A549 treated with GW870086 at 1 μM for 4 hours (cell line): ENCODE results near the gene CSNK1A1L. TPM values are rescaled to one million over a fixed set of nuclear protein-coding genes. Genes with fewer than 3 reads are reported as not detected.

Experiments
- total RNA-seq: library from RNA; stranded (reverse); fragments of 200-300 nt; extraction: Qiagen RNA extraction; gene quantifications from 5 replicates; pipeline ENCODE4 v1.2.3, GENCODE V29; 2022; ENCODE audit warnings: low read depth

The CSNK1A1L gene
- total RNA-seq, result not detected in 5 replicates

GRCh38 chr13:37105251-37105714, at the start of gene CSNK1A1L:
Gene CSNK1A1L, minus strand, starts transcription at chr13:37105664. Its CDS starts 408 bp downstream, at chr13:37105256.

GRCh38 chr13:37058910-37059847, 46.3 kb downstream of the CSNK1A1L start, which contains the start of gene SUPT20H:
Gene SUPT20H, minus strand, starts transcription at chr13:37059688. Its CDS starts 8,198 bp downstream, at chr13:37051490.

Other genes with a start within 250 kb of the CSNK1A1L start
- 0.05 to 0.10 TPM (median 0.06 TPM) in 5 replicates for gene SMAD9, start 185.4 kb downstream of the CSNK1A1L start, total RNA-seq
- 37.9 to 45.7 TPM (median 38.8 TPM) in 5 replicates for gene ALG5, start 106.3 kb downstream of the CSNK1A1L start, total RNA-seq
- 30.2 to 59.7 TPM (median 32.0 TPM) in 5 replicates for gene EXOSC8, start 104.9 kb downstream of the CSNK1A1L start, total RNA-seq
- gene SUPT20H, start 46.0 kb downstream of the CSNK1A1L start, total RNA-seq, result 21.2 to 25.1 TPM (median 23.6 TPM) in 5 replicates